SH-SY5Y (cell line): ENCODE measurements around the gene PAPPA2.

Experiments
- GATA2 ChIP-seq: IDR thresholded peaks from 2 replicates; pipeline ENCODE4 v1.6.1; 2011; ENCODE audit warnings: mild to moderate bottlenecking, low read depth, low read length
- GATA3 ChIP-seq: IDR thresholded peaks from 2 replicates; pipeline ENCODE4 v1.6.1; 2011; ENCODE audit warnings: low read depth, mild to moderate bottlenecking, low read length, moderate library complexity

DNA sequence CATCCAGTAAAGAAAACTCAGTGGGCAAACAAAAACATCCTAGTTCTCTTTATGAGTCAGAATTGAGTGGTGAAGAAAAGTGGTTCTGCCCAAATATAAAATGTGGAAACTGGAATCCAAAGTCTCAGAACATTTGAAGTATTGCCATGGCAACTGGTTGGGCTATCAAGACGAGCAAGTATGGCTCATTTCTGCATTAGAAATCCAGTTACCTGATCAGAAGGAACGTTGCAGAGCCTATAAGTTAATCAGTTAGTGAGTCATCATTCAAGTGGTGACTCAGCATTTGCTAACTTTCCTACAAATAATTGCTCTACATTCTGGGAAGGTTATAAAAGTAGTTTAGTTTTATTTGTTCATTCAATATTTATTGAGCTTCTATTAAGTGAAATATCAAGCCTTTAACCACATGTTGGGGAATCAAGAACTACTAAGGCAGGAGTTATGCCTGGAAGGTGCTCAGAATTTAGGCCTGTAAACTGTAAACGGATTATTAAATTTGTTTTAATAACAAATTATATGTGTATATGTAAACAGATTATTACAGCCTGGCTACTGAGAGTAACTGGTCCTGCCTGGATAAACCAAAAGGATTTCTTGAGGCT is 104.3 kb downstream of the PAPPA2 start:
- TF ChIP-seq GATA3: no peak
- TF ChIP-seq GATA2: no peak
